GM21360 (cell line): ENCODE data around the gene SHISA6.

Source experiments
- ATAC-seq: cut with Tn5 transposase; IDR thresholded peaks from one replicate; pipeline ENCODE4 v1.9.1; 2021; ENCODE audit warnings: mild to moderate bottlenecking, moderate library complexity; ENCODE audit not compliant: unreplicated experiment

Gene SHISA6

DNA sequence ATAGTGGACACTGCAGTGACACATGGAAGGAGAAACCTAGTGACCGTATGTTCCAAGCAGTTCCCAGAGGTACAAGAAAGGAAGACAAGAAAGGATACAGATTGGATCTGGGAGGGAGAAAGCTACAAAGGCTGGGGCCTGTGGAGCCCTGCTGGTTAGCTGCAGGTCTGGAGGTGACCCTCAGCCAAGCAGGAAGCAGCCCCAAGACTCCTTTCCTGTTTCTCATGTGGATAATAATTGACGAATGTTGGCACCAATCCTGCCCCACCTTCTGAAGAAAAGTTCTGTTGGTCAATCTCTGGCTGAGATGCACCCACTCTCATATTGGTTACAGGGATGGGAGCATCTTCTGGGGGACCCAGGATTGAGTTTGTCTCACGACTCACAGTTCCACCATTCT lies 99.8 kb downstream of the SHISA6 start:
- ATAC-seq = no peak

DNA sequence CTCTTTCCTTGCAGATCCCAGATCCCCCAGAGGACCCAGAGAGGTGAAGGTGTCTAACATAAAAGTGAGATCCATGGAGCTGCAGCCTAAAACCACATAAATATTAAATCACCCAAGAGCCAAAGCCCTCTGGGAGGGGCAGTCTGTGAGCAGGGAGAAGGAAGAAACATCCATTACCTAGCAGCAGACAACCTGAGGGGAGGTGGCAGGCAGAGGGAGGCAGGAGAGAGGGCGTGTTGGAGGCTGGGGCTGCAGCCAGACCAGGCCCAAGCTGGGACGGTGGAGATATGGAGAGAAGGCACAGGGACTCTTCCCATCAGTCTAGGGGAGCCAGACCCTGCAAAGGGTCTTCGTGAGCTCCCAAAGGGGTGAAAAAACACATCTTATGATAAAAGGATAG lies 101.1 kb downstream of the SHISA6 start:
- no peak for ATAC-seq

DNA sequence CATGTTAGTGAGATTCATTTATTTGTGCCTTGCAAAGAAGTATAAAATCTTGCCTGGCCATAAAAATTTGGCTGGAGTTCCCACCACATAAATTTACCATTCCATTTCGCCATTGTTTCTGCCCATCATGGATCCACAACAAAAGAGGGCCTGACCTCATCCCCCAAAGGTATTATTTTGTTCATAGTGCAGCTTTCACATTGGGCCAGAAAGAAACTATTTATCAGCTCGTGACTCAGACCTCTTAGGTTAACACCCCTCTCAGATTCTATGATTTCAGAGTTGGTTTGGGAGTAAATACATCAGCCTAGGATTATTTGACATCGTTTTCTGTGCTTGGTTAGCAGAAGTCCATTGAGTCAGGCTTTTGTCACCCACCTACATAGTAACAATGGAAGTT lies 108.1 kb downstream of the SHISA6 start:
- no peak for ATAC-seq

DNA sequence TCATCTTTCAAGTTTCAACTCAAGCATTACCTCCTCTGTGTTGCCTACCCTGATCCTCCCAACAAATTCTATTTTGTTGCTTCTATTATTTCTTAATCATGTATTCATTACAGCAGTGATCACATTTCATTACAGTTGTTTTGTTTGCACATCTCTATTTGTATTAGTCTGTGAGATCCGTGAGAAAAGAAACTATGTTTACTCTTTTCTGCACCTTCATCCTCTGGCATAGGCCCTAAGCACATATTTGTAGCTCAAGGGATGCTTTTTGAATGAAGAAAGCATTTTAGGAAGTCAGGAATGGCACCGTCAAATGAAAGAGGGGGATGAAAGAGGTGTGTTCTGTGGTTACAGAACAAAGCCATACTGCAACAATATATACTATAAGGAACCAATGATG lies 110.5 kb downstream of the SHISA6 start:
- no peak for ATAC-seq

DNA sequence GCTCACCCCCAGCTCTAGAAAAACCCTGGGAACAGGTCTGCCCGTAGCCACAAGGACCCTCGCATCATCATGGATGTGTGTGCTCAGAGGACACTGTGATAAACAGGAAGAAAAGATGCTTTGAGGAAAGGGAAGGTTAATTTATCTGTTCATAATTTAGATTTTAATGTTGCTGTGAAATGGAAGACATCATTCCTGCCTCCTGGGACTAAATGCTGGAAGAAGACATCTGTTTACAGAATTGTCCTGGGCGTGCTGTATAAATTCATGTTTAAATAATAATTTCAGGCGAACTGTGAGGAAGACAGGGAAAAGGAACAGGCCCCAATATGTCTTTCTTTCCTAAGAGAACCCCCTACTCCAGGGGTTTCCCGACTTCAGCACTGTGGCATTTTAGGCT lies 112.6 kb downstream of the SHISA6 start:
- no peak for ATAC-seq

DNA sequence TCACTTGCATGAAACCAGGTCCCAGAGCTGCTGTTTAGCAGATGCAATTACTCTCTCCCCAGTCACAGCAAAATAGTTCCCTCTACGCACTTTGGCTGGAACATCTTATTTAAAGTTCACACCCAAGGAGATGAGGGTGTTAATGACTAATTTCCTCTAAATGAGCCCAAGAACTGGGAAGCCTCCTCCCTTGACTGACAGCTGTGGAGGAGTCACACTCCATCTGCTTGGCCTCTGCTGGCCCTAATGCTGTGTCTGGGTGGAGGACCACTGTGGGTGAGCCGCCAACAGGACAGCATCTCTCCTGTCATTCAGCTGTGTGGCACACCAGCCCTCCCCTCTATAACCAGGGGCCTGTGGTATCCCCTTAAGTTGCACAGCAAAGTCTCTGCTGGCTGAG lies 115.4 kb downstream of the SHISA6 start:
- no peak for ATAC-seq

DNA sequence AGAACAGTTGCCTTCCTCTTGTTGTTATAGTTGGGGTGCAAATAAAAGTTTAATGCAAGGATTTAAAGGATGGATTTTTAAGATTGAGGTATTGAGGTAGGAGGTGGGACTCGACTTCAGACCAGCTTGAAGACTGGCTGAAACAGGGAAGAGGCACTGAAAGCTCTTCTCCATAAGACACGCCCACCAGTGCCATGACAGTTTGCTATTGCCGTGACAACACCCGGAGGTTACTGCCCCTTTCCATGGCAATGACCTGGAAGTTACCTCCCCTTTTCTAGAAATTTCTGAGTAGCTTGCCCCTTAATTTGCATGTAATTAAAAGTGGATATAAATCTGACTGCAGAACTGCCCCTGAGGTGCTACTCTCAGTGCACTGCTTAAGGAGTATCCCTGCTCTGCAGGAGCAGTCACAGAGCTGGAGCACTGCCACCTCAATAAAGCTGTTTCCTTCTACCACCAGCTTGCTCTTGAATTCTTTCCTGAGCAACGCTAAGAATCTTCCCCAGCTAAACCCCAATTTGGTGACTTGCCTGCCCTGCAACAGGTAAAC lies 122.6 kb downstream of the SHISA6 start:
- ATAC-seq = no peak

DNA sequence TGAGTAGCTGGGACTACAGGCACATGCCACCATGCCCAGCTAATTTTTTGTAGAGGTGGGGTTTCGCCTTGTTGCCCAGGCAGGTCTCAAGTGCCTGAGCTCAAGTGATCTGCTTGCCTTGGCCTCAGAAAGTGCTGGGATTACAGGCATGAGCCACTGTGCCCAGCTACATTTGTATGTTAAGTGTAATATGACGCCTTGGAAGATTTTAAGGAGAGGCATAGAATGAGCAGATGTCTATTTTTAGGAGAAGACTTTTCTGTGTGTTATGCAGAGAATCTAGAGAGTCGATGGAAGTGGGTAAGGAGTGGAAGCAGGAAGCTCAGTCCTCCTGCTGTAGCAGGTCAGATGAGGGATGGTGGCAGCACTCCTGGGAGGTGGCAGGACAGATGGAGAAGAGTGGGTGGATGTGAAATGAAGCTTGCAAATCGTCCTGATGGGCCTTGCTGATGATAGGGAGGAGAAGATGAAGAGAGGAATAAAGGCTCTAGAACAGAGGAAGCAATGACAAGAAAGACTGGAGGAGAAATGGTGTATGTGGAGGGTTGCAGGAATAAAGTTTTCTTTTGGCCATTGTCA lies 125.3 kb downstream of the SHISA6 start:
- ATAC-seq = no peak

DNA sequence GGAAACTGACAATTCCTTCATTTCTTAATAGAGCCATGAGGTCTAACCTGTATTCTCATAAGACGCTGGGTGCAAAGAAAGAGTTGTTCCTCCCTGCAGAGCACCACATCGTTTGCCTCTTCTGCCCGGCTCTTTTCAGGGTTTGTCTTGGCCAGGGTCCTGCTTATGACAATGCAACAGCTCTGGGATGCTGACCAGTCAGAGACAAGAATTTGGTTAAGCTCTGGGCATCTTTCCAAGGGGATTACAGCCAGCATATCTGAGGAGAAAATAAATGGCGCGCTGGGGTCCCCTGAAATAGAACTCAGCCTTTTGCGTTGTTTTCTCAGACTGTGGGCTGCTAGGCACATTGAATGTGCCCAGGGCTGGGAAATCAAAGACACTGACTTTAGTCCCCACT lies 128.6 kb downstream of the SHISA6 start:
- ATAC-seq = no peak

DNA sequence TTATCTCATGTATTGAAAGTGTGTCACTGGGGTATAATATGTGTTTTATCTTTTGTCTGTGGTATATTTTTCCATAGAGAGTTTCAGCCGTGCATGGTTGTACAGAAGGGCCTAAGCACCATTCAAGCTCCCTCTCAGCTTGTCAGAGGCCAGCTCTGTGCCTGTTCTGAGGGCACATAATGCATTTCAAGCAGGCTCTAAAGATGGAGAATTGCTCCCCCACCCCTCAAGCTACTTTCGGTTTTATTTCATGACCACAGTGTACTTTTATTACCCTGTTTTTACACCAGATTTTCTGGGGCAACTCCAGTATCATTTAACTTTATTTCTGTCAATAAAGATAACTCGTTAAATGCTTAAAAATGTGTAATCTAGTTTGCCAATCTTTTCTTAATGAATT lies 131.7 kb downstream of the SHISA6 start:
- no peak for ATAC-seq

DNA sequence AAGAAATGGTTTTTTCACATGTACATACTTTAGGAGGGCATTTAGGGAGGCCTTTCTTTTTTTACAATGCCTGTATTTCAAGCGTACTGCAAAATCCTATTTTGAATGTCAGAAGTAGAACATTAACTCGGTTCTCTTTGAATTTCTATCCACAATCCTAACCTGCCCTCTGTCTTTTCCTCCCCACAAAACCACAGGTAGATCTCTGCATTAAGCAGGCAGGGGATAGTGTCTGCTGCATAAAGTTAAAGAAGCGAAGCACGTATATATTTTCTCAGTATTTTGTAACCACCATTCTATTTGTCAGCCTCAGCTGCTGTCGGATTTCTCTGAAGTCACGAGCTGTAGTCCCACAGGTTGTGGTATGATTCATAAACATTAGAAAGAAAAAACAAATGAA lies 137.5 kb downstream of the SHISA6 start:
- ATAC-seq = no peak

DNA sequence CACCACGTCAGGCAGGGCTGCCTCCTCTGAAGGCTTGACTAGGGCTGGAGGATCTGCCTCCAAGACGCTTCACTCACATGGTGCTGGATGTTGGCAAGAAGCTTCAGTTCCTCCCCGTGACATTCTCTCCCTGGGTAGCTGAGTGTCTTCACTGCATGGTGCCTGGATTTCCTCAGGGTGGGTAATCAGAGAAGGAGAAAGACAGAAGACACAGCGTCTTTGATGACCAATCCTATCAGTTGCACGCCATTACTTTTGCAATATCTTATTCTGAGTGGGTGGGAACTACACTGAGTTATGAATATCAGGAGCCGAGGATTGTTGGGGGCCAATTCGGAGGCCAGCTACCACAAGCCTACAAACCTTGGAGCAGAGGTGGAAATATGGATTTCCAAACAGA lies 139.7 kb downstream of the SHISA6 start:
- no peak for ATAC-seq

DNA sequence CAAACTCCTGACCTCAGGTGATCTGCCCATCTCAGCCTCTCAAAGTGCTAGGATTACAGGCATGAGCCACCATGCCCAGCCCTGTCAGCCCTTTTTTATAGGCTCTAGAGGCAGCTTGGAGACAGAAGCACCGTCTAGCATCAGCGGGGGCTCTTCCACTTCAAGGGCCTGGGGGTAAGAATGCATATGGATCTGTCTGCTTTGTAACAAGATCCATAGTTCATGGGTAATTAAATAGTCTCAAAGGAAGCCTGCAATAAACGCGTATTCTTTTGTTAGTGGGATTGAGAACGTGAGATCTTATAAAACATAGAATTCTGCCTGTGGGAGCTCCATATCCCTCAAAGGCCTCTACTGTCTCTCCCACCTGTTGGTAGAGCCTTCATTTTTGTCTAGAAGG lies 142.1 kb downstream of the SHISA6 start:
- no peak for ATAC-seq

DNA sequence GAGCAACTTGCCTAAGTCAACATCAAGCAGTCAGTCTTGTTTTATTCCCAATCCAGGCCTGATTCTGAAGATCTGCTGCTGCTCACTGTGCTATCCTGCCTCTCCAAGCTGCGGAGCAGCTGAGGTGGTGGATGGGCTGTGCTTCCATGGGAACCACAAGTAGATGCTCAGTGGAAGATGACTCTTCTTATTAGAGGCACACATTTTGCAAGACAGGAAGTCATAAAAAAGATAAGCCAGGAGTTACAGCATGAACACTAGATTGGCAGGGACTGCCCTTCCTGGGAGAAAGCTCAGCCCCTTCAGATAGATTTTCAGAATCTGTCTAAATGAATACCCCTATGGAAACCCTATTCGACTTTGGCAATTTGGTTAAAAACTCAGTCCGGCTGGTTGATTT lies 143.1 kb downstream of the SHISA6 start:
- ATAC-seq = no peak

DNA sequence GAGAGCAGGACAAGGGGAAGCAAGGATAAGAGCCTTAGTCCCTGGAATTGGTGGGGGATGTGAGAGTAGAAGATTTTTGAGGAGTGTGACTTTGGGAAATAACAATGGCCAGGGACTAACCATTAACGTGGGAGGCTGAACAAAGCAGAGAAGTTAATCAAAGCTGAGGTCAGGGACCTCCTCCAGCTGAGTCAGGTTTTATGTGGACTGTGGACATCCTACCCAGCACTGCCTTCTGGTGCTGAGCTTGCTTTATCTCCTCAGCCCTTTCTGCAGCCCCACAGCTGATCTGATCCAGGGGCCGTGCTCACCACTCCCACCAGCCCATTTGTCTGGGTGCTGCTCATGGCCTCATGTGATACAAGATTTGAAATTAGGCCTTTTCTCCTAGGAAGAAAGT lies 146.6 kb downstream of the SHISA6 start:
- ATAC-seq = no peak

DNA sequence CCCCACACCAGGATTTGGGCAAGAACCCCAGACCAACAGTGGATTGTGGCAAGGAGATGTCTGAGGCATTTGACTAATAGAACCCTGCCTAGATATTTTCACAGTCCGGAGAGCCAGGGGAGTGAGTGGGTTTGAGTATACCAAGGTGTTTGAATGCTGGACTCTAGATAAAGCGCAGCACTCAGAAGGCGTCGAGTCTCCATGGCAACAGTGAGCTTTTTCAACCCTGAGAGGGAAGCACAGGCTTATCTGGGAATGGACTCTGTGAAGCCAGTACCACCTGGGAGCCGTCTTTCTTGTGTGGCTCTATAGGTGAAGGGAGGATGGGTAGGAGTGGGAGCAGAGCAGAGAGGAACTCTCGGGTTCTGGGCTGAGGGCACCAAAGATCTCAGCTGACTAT lies 147.0 kb downstream of the SHISA6 start:
- no peak for ATAC-seq

DNA sequence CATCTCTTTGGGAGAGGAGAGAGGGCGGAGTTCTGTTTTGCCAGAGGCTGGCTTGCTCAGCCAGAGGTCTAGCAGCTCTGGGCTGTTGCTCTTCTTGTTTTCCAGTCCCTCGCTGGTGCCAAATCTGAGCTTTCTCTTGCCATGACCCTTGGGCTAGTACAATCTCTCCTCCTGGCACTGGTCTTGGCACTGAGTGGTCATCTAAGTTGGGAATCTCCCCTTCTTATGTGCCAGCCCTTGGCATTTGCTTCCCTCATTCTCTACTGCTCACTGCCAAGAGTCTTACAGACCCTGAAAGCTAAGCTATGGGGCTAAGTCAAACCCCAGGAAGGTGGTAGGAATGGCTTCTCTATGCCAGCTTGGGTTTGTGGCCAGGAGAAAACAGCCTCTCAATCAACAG lies 148.6 kb downstream of the SHISA6 start:
- no peak for ATAC-seq

DNA sequence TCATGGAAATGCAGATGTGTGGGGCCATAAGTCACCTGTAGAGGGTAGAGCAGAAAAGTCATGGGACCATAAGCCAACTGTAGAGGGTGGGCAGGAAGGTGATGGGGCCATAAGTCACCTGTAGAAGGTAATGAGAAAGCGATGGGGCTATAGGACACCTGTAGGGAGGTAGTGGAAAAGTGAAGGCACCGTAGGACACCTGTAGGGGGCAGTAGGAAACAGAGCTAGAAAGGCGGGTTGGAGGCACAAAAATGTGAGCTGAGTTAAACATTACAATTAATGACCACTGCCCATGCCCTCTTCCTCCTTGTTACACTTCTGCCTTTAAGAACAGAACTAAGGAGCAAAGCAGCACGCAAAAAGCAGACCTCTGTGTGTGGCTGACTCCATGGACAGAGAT lies 150.1 kb downstream of the SHISA6 start:
- no peak for ATAC-seq

DNA sequence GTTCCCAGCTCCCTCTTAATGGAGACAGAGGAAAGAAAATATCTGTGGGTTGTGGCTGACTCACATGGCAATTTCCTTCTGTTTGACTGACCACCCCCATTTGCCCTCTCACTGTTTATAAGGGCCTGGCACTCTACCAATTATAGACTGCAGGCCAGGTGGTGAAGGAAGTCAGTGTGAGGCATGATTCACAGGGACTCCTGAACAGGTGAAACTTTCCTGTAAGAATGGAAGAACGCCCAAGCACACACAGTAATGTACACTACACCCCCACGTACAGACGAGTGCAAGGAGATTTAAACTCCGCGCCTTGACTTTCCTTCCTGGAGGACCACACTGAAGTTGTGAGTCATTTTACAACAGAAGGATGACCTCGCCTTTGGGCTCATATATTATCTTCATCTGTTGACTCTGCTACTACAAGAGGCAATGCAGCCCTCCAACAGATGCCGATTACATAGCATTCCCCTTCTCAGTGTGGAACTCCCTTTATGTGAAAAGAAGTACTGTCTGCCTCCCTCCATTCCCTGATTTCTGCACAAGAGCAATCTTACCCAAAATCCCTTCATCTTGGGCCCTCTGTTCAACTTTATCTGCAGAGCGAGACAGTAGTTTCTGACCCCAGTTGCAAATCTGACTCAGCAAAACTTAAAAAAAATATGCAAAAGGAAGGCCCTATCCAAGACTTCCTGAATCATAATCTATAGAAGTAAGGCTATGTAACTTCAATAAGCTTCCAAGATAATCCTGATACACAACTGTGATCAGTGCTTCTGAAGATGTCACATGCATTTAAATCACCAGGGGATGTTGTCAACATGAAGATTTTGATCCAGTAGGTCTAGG lies 163.6 kb downstream of the SHISA6 start:
- no peak for ATAC-seq

DNA sequence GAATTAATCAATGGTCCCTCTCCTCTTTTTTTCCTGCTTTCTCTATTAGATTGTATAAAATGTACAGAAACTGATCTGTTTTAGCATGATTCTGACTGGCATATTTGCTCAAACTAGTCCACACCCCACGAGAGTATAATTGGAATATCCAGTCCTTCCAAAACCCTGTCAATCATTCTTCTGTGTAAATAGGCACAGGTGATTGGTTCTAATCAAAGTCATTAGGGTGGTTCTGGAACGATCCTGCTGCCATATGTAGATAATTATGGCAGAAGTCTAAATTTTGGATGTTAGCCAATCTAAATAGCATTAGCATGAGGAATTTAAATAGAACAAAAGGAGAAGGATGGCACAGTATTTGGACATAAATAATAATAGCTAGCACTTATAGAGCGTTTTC lies 165.7 kb downstream of the SHISA6 start:
- ATAC-seq = no peak

DNA sequence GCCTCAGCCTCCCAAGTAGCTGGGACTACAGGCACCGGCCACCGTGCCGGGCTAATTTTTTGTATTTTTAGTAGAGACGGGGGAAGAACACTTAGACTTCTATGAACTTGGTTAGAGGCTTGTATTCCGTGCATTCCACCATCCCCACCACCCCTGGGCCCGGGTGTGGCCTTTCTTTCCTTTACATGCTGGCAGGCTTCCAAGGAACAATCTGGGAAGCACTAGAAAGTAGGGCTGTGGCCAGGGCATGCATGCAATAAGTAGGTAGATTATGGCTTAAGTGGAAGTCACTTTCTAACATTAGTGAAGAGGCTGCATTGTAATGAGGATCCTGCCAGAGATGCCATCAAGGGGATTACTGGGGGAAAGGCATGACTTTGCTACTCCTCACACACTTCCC lies 171.6 kb downstream of the SHISA6 start:
- no peak for ATAC-seq

DNA sequence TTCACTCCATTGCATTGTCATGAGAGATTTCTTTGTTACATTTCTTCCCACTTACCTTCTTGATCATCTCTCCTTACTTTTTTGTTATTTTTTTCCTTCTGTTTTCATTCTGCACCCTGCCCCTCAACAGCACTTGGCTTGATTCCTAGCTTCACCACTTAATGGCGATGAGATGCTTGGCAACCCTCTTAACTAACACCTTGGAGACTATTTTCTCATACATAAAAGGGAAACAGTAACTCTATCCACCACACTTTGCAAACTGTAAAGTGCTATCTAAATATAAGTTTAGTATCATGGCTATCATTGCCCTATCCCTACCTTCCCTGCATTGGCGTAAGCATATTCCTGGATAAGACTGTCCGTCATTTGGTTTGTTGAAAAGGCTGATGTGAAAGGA lies 177.3 kb downstream of the SHISA6 start:
- no peak for ATAC-seq

DNA sequence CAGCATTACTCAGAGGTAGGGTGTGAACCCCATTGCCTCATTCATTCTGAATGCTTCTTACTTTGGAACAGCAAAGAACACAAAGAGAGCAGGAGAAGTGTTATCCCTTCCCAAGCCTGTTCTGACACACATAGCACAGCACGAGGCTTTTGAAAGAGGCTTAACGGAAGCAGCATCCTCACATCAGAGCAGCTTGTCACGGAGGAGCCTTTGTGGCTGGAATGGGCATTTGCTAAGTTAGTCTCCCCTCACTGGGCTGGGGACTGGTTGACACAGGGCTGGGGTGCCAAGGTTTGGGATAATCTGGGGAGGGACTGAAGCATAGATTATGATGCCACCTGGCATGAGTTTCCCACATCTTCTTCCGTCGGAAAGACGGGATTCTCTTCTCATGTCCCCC lies 189.7 kb downstream of the SHISA6 start:
- ATAC-seq = no peak
